Stimulated activated CD4-positive, alpha-beta T cell treated with anti-CD3 and anti-CD28 coated beads, Interleukin-4, amount 100 ng/mL, for 48 hours (primary cell): ENCODE results near the gene UHRF2.
"Not testable (repeated sequence)": the region's sequence is repeated elsewhere in the genome, so short reads cannot be mapped to it uniquely, and the experiment has no call there.

Source experiments
- DNase-seq, 2 donors: peaks; one replicate each; pipeline ENCODE4 v3.0.0-alpha.2; 2020; ENCODE audit warnings: low read depth in 2 of 2

UHRF2 gene

DNA sequence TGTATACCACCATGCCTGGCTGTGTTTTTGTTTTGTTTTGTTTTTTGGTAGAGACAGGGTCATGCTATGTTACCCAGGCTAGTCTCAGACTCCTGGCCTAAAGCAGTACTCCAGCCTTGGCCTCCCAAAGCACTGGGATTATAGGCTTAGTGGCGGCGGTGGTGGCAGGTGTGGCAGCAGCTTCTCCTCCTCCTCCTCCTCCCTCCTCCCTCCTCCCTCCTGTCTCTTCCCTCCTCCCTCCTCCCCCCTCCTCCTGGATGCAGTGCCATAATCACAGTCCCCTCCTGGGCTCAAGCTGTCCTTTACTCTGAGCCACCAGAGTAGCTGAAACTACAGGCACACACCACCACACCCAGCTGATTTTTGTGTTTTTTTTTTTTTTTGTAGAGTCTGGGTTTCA is 71.2 kb downstream of the UHRF2 start:
- no peak for DNase-seq

DNA sequence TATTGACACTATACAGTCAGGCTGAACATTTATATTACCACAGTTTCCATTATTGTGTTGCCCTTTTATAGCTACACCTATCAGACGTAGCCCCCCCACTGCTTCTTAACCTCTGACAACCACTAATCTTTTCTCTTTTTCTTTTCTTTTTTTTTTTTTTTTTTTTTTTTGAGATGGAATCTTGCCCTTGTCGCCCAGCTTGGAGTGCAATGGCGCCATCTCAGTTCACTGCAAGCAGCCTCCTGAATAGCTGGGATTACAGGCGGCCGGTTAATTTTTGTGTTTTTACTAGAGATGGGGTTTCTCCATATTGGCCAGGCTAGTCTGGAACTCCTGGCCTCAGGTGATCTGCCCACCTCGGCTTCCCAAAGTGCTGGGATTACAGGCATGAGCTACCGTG is 75.4 kb downstream of the UHRF2 start:
- no peak for DNase-seq

DNA sequence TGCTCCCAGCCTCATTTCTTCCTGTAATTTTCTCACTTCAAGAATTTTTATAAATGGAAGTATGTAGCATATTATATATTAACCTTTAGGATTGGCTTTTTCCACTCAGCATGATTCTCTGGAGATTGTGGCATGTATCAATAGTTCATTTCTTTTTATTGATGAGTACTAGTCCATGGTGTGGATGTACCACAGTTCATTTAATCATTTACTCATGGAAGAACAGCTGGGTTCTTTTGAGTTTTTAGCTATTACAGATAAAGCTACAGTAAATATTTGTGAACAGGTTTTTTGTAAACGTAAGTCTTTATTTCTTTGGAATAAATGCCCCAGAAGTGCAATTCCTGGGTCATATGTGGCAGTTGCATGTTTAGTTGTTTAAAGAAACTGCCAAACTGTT is 76.1 kb downstream of the UHRF2 start:
- DNase-seq = no peak

DNA sequence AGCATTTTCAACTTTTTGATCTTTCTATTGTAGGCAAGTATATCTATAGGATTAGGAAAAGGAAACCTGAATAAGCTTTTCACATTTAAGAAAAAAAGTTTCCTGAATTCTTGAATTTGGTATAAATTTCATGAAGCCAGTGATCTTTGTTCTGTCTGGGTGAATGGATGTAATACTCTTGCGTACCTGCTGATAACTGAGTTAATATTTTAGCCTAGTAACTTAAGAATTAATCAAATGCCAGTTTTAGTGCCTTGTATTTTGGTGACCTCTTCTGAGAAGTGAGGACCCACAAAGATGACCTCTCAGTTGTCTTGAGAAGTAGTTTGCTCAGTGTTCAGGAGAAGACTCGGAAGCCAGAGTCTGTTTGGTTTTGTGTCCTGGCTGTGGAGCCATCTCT is 77.9 kb downstream of the UHRF2 start:
- no peak for DNase-seq

DNA sequence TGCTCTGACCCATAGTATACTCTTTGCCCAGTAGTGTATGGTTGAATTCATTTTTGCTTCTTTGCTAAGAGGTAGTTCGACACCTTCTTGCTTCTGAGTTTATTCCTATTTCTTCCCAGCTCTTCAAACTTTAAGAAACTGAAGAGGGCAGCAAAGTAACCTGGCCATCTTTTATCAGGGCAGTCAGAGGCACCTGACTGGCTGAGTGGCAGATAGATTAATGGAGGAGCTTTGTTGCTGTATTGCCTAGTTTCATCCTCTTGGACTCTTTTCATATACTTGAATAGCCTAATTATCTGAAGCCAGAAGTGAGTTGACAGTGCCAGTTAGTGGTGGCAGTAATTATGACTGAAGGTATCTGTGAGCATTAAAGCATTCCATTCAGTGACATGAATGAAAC is 82.5 kb downstream of the UHRF2 start:
- no peak for DNase-seq

DNA sequence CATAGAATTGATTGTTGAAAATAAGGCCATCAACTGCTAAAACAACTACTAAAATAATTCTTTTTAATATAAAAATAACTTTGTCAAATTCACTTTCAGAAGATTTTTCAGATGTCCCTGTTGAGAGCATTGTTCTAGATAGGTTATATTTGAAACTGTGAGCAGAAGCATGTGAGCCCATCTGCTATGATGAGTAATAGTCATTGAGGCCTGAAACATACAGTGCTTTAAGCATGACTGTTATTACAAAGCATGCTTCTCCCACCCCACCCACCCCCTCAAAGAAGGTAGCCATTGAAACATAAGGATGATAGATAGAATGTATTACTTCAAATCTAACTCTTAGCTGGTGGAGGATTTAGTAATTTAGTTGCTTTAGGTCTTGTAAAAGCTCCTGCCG is 86.0 kb downstream of the UHRF2 start:
- no peak for DNase-seq

DNA sequence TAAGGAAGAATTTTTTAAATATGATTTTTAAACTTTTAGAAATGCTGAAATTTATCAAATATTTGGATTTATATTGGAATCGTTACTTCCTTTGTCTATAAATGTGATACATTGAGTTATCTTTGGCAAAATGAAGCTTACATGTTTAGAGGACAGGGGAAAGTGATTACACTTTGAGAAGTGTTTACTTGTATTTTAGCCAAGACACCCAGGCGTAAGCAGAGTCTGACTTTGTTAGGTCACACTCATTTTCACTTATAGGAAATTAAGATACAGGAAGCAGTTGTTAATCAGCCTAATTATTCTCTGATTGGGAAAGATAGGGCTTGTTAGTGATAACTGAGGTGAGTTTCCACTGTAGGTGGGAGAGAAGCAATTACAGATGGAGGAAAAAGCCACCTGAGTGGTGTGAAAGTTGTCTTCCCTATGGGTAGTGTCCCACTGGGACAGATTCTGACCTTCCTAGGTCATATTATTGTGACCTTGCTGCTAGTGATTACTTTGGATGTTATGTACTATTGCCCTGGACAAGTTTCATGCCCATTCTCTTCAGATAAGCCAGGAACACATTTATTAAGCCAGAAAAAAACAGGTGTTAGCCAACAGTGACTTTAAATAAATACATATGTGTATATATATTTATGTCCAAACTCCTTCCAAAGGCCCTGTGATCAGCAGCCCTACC is 88.7 kb downstream of the UHRF2 start:
- DNase-seq = no peak

DNA sequence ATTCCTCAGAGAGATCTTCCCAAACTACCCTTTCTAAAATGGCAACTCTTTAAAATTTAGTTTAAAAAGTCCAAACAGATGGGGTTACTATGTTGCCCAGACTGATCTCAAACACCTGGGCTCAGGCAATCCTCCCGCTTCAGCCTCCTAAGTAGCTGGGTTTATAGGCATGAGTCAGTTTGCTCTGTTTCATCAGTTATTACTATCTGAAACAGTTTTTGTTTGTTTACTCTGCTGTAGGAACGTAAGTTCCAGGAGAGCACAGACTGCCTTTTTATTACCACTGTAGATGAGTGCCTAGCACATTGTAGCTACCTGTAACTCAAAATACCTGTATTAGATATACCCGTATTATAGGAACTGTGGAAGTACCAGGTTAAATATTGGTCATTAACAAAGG is 89.4 kb downstream of the UHRF2 start:
- DNase-seq = no peak

DNA sequence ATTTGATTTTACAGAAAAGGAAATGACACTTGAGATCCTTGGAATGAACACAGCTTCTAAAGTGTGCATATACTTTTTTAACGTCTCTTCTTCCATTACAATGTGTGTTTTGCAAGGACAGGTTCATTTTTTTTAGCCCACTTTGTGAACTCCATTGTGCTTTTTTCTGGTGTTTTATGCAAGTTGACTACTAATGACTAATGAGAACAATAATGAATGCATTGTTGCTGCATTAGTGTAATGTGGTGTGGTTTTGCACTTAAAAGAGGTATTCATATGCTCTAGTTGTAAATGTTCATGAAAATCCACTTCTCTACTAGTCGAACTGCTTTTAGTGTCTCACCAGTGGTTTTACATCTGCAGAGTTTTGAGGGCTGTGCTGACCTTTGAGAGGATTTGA is 93.6 kb downstream of the UHRF2 start:
- no peak for DNase-seq

DNA sequence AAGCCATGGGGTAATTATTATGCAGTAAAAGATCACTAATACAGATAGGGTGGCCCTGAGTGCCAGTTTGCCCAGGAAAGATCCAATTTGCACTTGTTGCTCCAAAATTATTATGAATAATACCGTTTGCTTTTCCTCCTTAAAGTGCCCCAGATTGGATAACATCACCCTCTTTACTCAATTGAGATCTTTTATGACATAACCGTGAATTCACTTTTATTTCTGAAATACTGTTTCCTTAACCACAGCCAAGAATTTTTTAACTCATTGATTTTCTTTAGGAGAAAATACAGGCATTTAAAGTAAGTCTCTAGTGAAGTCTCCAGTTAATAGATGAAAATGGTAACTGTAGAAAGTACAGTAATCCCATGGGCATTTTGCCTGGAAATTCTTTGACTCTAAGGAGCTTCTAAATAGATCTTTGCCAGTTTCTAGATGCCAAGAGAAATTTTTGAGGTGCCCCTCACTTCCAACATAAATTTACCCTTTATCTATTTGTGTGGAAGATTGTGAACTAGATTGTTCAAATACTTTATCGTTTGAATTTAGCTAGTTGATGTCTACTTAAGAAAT is 99.2 kb downstream of the UHRF2 start:
- DNase-seq = no peak

DNA sequence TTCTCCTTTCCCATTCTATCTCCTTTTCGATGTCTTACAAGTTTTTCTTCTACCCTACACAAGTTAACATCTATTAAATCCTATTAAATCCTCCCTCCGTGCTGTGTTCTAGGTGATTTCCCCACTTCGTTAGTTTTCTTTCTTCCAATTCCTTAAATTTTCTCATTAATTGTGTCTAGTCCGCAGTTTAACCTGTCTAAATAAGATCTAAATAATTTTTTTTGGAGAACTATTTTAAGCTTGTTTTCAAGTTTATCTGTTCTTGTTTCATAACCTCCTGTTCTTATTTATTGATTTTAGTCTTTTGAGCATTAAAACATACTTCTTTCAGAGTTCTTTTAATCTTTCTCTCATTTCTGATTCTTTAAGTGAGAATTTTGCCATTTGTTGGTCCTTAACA is 109.3 kb downstream of the UHRF2 start:
- DNase-seq = no peak

DNA sequence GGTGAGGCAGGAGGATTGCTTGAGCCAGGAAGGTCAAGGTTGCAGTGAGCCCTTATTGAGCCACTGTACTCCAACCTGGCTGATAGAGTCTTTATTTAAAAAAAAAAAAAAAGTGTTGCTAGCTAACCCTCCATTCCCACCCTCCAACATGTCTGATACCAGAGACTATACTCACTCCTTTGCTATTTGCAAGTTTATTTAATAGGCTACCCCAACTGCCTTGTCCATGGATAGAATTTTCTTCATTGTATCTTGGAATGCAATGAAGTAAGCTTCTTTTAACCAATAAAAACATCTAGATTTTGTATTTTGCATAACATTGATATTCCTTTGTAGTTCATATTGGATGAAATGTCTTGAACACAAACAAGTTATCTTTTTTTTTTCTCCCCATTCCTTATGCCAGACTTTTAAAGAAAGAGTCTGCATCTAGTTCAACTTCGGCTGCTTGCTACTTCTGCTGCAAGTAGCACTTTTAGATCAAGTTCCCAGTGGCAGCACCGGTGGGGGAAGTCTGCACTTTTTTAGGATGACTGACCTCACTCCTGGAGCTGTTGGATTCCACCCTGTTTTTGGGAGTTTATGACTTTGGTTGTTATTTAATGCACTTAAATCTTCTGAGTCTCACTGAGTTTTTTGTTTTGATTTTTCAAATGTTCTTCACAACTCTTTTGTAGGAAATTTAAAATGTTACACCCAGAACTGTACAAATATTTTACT is 112.5 kb downstream of the UHRF2 start:
- DNase-seq = no peak

DNA sequence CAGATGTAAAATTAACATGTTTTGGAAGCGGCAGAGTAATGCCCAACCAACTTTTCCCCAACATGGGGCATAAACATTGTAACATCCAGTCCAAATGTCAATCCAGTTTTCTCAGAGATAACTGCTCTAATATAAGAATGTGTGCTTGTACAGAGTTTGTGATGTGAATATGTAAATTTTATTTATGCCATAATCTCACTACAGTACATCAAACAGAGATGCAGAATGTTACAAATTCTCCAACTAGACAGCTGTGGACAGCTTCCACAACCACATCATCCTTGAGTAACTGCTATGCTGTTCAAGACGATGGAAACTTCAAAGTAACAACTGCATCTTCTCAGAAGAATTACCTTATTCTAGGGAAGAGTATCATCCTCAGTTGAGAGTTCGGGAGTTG is 122.6 kb downstream of the UHRF2 start:
- no peak for DNase-seq

DNA sequence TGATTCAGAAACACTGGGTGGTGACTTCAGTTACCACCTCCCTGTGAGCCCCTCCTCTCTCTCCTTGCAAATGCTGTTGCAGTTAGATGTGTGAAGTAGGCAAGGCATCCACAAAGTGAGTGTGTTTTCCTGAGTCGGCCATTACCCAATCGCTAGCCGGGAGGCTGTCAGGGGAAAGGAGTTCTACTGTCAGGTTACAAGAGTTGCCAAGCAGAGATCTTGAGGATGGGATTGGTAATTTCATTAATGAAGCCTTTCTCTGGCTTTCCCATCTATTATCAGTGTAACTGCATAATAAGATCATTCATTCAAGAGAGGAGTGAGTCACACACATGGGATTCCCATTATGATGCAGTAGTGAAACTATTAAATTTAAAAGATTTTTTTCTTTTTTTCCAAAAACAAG is 125.7 kb downstream of the UHRF2 start:
- DNase-seq = no peak

DNA sequence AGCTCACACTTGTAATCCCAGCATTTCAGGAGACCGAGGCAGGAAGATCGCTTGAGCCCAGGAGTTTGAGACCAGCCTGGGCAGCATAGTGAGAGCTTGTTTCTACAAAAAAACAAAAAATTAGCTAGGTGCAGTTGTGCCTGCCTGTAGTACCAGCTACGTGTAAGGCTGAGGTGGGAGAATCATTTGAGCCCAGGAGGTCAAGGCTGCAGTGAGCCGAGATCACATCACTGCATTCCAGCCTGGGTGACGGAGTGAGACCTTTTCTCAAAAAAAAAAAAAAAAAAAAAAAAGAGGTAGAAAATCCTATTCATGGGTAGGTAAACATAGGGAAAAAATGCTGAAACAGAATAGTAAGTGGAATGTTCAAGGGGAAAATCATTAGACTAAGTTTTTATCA is 129.6 kb downstream of the UHRF2 start:
- DNase-seq = not testable (repeated sequence)

DNA sequence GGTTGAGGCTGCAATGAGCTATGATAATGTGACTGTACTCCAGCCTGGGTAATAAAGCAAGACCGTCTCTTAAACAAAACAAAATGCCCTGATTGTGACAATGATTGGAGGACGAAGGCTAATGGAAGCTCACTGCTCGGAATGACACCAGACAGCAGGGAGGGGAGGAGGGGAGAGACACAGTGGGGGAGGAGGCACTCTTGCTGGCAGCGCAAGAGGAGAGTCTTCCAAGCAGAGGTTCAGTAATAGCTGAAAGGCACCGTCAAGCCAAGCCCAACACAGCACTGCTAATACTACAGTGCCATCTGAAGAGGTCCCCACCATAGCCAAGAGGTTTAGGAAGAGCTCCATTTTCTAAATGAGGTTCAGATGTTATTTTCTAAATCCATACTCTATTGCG is 130.2 kb downstream of the UHRF2 start:
- DNase-seq = no peak

DNA sequence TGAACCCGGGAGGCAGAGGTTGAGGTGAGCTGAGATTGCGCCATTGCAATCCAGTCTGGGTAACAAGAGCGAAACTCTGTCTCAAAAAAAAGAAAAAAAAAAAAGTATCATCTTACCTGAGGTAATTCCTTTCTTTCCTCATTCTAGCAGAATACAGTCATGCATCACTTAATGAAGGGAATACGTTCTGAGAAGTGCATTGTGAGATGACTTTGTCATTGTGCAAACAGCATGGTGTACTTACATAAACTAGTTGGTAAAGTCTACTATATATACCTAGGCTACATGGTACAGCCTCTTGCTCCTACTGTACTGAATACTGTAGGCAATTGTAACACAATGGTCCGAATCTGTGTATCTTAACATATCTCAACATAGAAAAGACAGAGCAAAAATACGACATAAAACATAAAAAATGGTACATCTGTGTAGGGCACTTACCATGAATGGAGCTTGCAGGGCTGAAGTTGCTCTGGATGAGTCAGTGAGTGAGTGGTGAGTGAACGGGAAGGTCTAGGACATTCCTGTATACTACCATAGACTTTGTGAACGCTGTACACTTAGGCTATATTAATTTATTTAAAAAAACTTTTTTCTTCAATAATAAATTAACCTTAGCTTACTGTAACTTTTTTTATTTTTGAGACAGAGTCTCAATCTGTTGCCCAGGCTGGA is 132.2 kb downstream of the UHRF2 start:
- DNase-seq = no peak

DNA sequence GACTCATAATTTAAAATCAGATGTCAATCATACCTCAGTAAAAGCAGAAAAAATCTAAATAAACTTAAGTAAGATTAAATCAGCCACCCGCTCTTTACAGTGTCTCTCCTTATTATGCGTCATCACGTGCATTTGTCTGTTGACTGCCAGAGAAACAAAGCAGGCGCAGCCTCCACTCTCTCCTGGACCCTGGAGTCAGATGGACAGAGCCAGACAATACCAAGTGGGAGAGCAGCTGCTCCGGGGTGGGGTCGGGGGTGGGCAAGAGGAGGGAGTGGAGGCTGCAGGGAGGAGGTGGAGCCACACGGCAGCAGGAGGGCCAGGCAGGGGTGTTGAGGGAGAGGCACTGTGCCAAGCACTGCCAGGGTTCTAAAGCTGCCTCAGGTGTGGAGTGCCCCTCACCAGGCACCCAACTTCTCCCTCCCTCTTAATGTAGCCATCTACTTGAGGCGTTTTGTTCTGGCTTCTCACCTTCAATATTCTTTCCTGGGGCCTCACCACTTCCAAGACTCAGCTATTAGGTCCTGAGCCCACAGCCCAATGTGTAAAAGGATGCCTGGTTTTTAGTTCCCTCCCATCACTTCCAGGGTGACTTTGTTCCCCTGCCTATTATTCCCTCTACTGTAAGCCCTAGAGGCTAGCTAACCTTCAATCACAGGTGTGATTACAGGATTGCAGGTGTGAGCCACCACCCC is 136.3 kb downstream of the UHRF2 start:
- DNase-seq = no peak

DNA sequence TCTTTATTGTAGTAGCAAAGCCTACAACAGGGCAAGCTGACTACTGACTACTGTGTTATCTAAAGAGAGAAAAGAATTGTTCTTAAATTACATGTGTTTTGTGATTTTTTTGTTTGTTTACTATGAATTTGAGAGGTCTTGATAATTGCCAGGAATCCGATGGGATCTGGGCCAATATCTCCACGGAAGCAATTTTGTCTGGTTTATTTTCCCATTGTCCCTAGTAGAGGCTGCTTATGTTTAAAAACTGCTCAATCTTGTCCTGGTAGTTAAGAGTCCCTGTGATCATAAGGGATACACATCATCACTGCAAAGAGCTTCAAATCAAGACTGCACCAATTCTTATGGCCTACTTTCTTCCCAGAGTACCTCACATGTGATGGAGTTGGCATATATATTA is 138.1 kb downstream of the UHRF2 start:
- DNase-seq = no peak

DNA sequence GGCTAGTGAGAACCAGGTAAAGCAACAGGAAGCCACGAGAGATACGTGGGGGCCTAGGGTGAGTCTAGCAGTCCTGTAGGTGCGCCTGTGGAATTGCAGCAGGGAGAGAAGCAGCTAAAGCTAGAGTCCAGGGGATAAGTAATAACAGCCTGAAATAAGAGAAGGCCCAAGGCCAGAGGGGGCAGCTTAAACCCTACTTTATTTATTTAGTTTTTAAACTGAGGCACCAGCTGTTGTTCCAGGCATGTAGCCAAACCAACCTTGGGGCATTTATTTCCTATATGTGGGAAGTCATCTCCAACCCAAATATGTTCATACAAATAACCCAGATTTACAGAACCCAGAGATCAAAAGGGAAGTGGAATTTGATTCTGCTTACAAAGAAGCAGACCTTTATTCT is 139.0 kb downstream of the UHRF2 start:
- no peak for DNase-seq

DNA sequence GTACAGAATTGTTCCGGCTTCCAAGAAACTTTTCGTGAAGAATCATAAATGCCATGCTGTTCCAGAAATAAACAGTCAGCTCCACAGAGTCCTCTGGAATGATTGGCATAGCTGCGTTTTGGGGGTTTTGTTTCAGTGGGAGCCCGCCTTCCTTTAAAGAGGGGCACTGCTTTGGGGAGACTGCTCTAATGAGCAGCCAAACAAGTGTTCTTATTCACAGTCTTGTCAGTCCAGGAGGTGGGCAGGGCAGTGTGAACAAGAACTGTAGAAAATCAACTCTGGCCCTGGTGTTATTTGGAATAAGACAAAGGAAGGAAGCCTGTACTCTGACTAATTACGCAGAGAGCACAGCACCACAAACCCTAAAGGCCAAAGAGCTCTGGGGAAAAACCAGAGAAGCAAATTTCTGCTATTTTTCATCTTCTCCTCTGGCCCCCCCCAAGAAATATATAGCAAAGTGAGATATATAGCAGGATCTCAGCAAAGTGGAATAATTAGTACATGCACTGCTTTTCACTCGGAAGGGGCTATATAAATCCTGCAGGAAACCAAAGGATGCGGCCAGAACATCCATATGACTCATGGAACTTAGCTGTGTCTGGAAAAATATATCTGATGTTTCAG is 139.6 kb downstream of the UHRF2 start:
- no peak for DNase-seq

DNA sequence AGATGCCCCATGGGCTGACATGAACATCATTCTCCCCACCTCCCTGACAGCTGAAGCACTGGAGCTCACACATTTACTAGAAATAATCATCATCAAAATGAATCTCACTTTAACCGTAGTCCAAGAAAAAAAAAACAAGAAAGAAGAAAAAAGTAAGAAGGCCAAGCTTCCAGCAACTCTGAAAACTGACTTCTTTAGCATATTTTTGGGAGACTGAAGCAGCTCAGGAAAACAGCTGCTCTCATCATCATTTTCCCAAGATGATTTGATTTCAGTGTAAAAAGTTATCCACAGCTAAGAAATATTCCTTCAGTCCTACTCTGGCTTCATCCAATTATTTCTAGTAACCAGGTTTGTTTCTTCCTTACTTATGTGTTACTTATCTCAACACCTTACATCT is 140.9 kb downstream of the UHRF2 start:
- no peak for DNase-seq
